Measurements from ENCODE around the gene POLR1C.

Gene POLR1C

GRCh38 chr6:43516367-43516696, 557 bp upstream of the POLR1C start:
- TF ChIP-seq, protein P1, sequence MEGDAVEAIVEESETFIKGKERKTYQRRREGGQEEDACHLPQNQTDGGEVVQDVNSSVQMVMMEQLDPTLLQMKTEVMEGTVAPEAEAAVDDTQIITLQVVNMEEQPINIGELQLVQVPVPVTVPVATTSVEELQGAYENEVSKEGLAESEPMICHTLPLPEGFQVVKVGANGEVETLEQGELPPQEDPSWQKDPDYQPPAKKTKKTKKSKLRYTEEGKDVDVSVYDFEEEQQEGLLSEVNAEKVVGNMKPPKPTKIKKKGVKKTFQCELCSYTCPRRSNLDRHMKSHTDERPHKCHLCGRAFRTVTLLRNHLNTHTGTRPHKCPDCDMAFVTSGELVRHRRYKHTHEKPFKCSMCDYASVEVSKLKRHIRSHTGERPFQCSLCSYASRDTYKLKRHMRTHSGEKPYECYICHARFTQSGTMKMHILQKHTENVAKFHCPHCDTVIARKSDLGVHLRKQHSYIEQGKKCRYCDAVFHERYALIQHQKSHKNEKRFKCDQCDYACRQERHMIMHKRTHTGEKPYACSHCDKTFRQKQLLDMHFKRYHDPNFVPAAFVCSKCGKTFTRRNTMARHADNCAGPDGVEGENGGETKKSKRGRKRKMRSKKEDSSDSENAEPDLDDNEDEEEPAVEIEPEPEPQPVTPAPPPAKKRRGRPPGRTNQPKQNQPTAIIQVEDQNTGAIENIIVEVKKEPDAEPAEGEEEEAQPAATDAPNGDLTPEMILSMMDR (IDR thresholded peaks at IDR 0.05; ENCODE audit: insufficient read depth, low read length, poor library complexity, severe bottlenecking): no peak
- no peaks in the 10 kb centered on the region for H3K27me3 ChIP-seq (replicated peaks; ENCODE audit: control insufficient read depth, insufficient read depth, low read length)
- peak overlapping the region; percentile 96 for H3K4me3 ChIP-seq (replicated peaks; ENCODE audit: low read depth, low read length)
- peaks cover 24% of the 10 kb centered on the region for H3K36me3 ChIP-seq (ENCODE audit: control insufficient read depth, insufficient read depth, low read length)
- DNase-seq (ENCODE audit: extremely low read depth, insufficient read length): no peak

GRCh38 chr6:43517505-43518357, 842 bp downstream of the POLR1C start:
- Histone ChIP-seq H3K36me3 (ENCODE audit: control insufficient read depth, insufficient read depth, low read length) (peaks cover 23% of the 10 kb centered on the region), H3K27me3 (replicated peaks; ENCODE audit: control insufficient read depth, insufficient read depth, low read length) (no peaks in the 10 kb centered on the region), H3K4me3 (replicated peaks; ENCODE audit: low read depth, low read length) (peak overlapping the region; percentile 96)
- no peak for DNase-seq (ENCODE audit: extremely low read depth, insufficient read length)
- TF ChIP-seq, protein P1 (IDR thresholded peaks at IDR 0.05; ENCODE audit: insufficient read depth, low read length, poor library complexity, severe bottlenecking): no peak

GRCh38 chr6:43520097-43520496, 3.2 kb downstream of the POLR1C start:
- Histone ChIP-seq H3K4me3 (replicated peaks; ENCODE audit: low read depth, low read length) (no peak overlapping the region), H3K27me3 (replicated peaks; ENCODE audit: control insufficient read depth, insufficient read depth, low read length) (no peaks in the 10 kb centered on the region), H3K36me3 (ENCODE audit: control insufficient read depth, insufficient read depth, low read length) (peaks cover 26% of the 10 kb centered on the region)
- no peak for DNase-seq (ENCODE audit: extremely low read depth, insufficient read length)
- TF ChIP-seq, protein P1 (IDR thresholded peaks at IDR 0.05; ENCODE audit: insufficient read depth, low read length, poor library complexity, severe bottlenecking): no peak

DNA sequence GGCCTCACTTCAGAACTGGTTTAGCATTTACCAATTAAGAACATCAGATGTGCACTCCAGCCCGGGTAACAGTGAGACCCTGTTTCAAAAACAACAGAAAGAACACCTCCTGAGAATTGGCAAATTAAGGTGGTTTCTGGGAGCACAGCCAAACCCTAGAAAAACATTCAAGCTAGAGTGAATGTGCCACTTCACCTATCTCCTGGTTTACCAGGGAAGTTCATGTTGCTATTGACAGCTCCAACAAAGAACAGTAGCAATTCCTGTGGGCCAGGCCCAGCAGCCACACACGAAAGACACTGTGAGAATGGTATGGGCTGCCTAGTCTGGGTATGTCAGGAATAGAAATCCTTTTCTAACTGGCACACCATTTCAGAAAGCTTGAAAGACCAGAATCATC, 4.9 kb downstream of the POLR1C start:
- TF ChIP-seq, protein P1 (IDR thresholded peaks at IDR 0.05; ENCODE audit: insufficient read depth, low read length, poor library complexity, severe bottlenecking): no peak
- Histone ChIP-seq H3K27me3 (replicated peaks; ENCODE audit: control insufficient read depth, insufficient read depth, low read length) (no peaks in the 10 kb centered on the region), H3K4me3 (replicated peaks; ENCODE audit: low read depth, low read length) (no peak overlapping the region), H3K36me3 (ENCODE audit: control insufficient read depth, insufficient read depth, low read length) (peaks cover 33% of the 10 kb centered on the region)
- no peak for DNase-seq (ENCODE audit: extremely low read depth, insufficient read length)

GRCh38 chr6:43522547-43523261, 5.8 kb downstream of the POLR1C start:
- DNase-seq (ENCODE audit: extremely low read depth, insufficient read length): no peak
- TF ChIP-seq, protein P1 (IDR thresholded peaks at IDR 0.05; ENCODE audit: insufficient read depth, low read length, poor library complexity, severe bottlenecking): no peak
- no peak overlapping the region for H3K4me3 ChIP-seq (replicated peaks; ENCODE audit: low read depth, low read length)
- peaks cover 37% of the 10 kb centered on the region for H3K36me3 ChIP-seq (ENCODE audit: control insufficient read depth, insufficient read depth, low read length)
- no peaks in the 10 kb centered on the region for H3K27me3 ChIP-seq (replicated peaks; ENCODE audit: control insufficient read depth, insufficient read depth, low read length)

All from GM06990 (cell line).